Measurements from ENCODE around the gene BCL7B.
"Not testable (repeated sequence)": the region's sequence is repeated elsewhere in the genome, so short reads cannot be mapped to it uniquely, and the experiment has no call there.

The BCL7B gene

GRCh38 chr7:73556208-73557107, 1.0 kb downstream of the BCL7B start:
- H3K4me3 ChIP-seq (ENCODE audit: low read depth, low read length): peak overlapping the region; percentile 85

GRCh38 chr7:73555411-73555982, 2.0 kb downstream of the BCL7B start:
- TF ChIP-seq, protein P1, sequence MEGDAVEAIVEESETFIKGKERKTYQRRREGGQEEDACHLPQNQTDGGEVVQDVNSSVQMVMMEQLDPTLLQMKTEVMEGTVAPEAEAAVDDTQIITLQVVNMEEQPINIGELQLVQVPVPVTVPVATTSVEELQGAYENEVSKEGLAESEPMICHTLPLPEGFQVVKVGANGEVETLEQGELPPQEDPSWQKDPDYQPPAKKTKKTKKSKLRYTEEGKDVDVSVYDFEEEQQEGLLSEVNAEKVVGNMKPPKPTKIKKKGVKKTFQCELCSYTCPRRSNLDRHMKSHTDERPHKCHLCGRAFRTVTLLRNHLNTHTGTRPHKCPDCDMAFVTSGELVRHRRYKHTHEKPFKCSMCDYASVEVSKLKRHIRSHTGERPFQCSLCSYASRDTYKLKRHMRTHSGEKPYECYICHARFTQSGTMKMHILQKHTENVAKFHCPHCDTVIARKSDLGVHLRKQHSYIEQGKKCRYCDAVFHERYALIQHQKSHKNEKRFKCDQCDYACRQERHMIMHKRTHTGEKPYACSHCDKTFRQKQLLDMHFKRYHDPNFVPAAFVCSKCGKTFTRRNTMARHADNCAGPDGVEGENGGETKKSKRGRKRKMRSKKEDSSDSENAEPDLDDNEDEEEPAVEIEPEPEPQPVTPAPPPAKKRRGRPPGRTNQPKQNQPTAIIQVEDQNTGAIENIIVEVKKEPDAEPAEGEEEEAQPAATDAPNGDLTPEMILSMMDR (IDR thresholded peaks at IDR 0.05; ENCODE audit: low read depth, low read length): no peak
- no peak overlapping the region for H3K4me3 ChIP-seq (ENCODE audit: low read depth, low read length)

More at GRCh38 chr7:73556208-73557107, 1.0 kb downstream of the BCL7B start:
- TF ChIP-seq, protein P1 (IDR thresholded peaks at IDR 0.05; ENCODE audit: low read depth, low read length): no peak

DNA sequence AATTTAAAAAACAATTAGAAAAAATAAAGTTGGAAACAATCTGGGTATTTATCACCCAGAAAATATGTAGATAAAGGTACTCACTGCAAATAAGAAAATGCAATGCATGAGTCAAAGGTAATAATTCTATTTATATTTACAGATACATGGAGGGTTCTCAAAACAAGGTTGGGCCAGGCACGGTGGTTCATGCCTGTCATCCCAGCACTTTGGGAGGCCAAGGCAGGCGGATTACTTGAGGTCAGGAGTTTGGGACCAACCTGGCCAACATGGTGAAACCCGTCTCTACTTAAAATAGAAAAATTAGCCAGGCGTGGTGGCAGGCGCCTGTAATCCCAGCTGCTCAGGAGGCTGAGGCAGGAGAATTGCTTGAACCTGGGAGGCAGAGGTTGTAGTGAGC, 7.4 kb downstream of the BCL7B start:
- H3K4me3 ChIP-seq (ENCODE audit: low read depth, low read length): not testable (repeated sequence)

DNA sequence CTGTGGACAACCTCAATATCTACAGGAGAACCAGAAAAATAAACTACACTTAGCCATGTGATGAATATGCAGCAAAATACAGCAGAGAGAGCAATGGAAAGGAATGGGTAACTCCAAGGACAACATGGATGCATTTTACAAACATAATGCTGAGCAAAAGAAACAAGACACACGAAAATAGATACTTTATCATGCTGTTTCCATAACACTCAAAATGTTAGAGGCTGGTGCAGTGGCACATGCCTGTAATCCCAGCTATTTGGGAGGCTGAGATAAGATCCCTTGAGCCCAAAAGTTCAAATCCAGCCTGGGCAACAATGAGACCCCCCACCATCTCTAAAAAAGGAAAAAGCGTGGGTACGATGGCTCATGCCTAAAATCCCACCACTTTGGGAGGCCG, 8.3 kb downstream of the BCL7B start:
- TF ChIP-seq, protein P1 (IDR thresholded peaks at IDR 0.05; ENCODE audit: low read depth, low read length): no peak
- no peak overlapping the region for H3K4me3 ChIP-seq (ENCODE audit: low read depth, low read length)

DNA sequence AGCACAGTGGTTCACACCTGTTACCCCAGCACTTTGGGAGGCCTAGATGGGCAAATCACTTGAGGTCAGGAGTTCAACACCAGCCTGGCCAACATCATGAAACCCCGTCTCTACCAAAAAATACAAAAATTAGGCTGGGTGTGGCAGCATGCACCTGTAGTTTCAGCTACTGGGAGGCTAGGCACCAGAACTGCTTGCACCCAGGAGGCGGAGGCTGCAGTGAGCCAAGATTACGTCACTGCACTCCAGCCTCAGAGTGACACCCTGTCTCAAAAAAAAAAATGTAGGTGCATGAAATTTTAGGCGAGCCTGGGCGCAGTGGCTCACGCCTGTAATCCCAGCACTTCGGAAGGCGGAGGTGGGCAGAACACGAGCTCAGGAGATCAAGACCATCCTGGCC, 9.6 kb downstream of the BCL7B start:
- TF ChIP-seq, protein P1 (IDR thresholded peaks at IDR 0.05; ENCODE audit: low read depth, low read length): no peak
- H3K4me3 ChIP-seq (ENCODE audit: low read depth, low read length): no peak overlapping the region

DNA sequence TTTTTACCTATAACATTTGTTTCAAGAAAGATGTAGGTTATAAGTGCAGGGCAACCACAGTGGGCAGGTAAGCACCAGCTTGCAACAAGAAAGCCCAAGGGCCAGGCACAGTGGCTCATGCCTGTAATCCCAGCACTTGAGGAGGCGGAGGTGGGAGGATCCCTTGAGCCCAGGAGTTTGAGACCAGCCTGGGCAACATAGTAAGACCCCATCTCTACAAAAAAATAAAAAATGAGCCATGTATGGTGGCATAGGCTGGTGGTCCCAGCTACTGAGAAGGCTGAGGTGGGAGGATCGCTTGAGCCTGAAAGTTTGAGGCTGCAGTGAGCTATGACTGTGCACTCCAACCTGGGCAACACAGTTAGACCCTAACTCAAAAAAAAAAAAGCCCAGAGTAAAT, 12.8 kb downstream of the BCL7B start:
- H3K4me3 ChIP-seq (ENCODE audit: low read depth, low read length): no peak overlapping the region
- TF ChIP-seq, protein P1 (IDR thresholded peaks at IDR 0.05; ENCODE audit: low read depth, low read length): no peak

DNA sequence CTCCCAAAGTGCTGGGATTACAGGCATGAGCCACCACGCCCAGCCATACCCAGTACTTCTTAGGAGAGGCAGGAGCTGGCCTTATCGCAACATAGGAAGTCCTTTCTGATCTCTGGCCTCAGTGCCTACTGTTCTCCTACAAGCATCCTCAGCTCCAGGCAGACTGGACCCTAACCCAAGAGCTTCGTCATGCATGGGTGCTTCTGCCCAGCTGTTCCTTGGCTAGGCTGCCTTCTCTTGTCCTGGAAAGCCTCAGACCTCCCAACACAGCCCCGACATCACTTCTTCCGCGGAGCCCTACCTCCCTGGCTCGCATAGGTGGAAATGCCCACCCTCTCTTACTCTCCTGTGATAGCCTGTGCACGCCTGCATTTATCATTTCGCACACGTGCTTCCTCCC, 15.8 kb downstream of the BCL7B start:
- TF ChIP-seq, protein P1 (IDR thresholded peaks at IDR 0.05; ENCODE audit: low read depth, low read length): no peak
- H3K4me3 ChIP-seq (ENCODE audit: low read depth, low read length): no peak overlapping the region
